Measurements from ENCODE around the gene CTDP1.

The CTDP1 gene

GRCh38 chr18:79723036-79723435, 43.4 kb downstream of the CTDP1 start:
- Histone ChIP-seq H2BK120ac (ENCODE audit: low read depth, low read length) (no peak overlapping the region), H3K56ac (ENCODE audit: low read length) (no peak overlapping the region), H3K23ac (ENCODE audit: low read length) (no peak overlapping the region), H4K5ac (ENCODE audit: low read length) (no peak overlapping the region), H3K36me3 (ENCODE audit: control insufficient read depth, insufficient read depth, low read length) (peaks cover 9% of the 10 kb centered on the region), H3K27ac (ENCODE audit: low read depth, low read length) (no peak overlapping the region), H3K4ac (ENCODE audit: low read depth, low read length) (no peak overlapping the region), H2AK5ac (ENCODE audit: low read length) (no peak overlapping the region), H3K18ac (ENCODE audit: low read length) (no peak overlapping the region), H2BK15ac (replicated peaks; ENCODE audit: low read depth) (no peak overlapping the region), H3K79me2 (ENCODE audit: control insufficient read depth, insufficient read depth, low read length) (peaks cover 7% of the 10 kb centered on the region), H3K4me3 (ENCODE audit: low read length) (no peak overlapping the region), H2BK5ac (ENCODE audit: low read length) (no peak overlapping the region), H4K8ac (ENCODE audit: low read depth, low read length) (no peak overlapping the region), H3K79me1 (ENCODE audit: low read length) (peaks cover 9% of the 10 kb centered on the region), H3K27me3 (ENCODE audit: insufficient read depth, low read length, poor library complexity) (no peaks in the 10 kb centered on the region), H3K9ac (ENCODE audit: low read length) (no peak overlapping the region), H3K4me2 (ENCODE audit: low read length) (no peak overlapping the region), H3K4me1 (ENCODE audit: control insufficient read depth, low read depth, low read length) (no peaks in the 10 kb centered on the region)
- DNase-seq, result no peak
- WGBS (ENCODE audit: extremely low coverage, insufficient coverage, low lambda C conversion rate), result no CpG with 5 or more reads among the region's 13 CpGs

GRCh38 chr18:79723628-79724027, 44.0 kb downstream of the CTDP1 start:
- no peak for DNase-seq
- Histone ChIP-seq H2AK5ac (ENCODE audit: low read length) (no peak overlapping the region), H3K56ac (ENCODE audit: low read length) (no peak overlapping the region), H3K23ac (ENCODE audit: low read length) (no peak overlapping the region), H3K9ac (ENCODE audit: low read length) (no peak overlapping the region), H3K18ac (ENCODE audit: low read length) (no peak overlapping the region), H3K4me1 (ENCODE audit: control insufficient read depth, low read depth, low read length) (no peaks in the 10 kb centered on the region), H3K27ac (ENCODE audit: low read depth, low read length) (no peak overlapping the region), H4K8ac (ENCODE audit: low read depth, low read length) (no peak overlapping the region), H3K36me3 (ENCODE audit: control insufficient read depth, insufficient read depth, low read length) (peaks cover 9% of the 10 kb centered on the region), H3K79me2 (ENCODE audit: control insufficient read depth, insufficient read depth, low read length) (peaks cover 7% of the 10 kb centered on the region), H3K27me3 (ENCODE audit: insufficient read depth, low read length, poor library complexity) (no peaks in the 10 kb centered on the region), H4K5ac (ENCODE audit: low read length) (no peak overlapping the region), H2BK15ac (replicated peaks; ENCODE audit: low read depth) (no peak overlapping the region), H2BK5ac (ENCODE audit: low read length) (no peak overlapping the region), H2BK120ac (ENCODE audit: low read depth, low read length) (no peak overlapping the region), H3K79me1 (ENCODE audit: low read length) (peaks cover 9% of the 10 kb centered on the region), H3K4me3 (ENCODE audit: low read length) (no peak overlapping the region), H3K4me2 (ENCODE audit: low read length) (no peak overlapping the region), H3K4ac (ENCODE audit: low read depth, low read length) (no peak overlapping the region)
- no CpG with 5 or more reads among the region's 11 CpGs for WGBS (ENCODE audit: extremely low coverage, insufficient coverage, low lambda C conversion rate)

GRCh38 chr18:79724299-79725080, 44.9 kb downstream of the CTDP1 start:
- Histone ChIP-seq H2AK5ac (ENCODE audit: low read length) (no peak overlapping the region), H3K4me1 (ENCODE audit: control insufficient read depth, low read depth, low read length) (no peaks in the 10 kb centered on the region), H4K5ac (ENCODE audit: low read length) (no peak overlapping the region), H3K18ac (ENCODE audit: low read length) (no peak overlapping the region), H3K27me3 (ENCODE audit: insufficient read depth, low read length, poor library complexity) (no peaks in the 10 kb centered on the region), H2BK5ac (ENCODE audit: low read length) (no peak overlapping the region), H2BK15ac (replicated peaks; ENCODE audit: low read depth) (no peak overlapping the region), H4K8ac (ENCODE audit: low read depth, low read length) (no peak overlapping the region), H3K23ac (ENCODE audit: low read length) (no peak overlapping the region), H3K79me1 (ENCODE audit: low read length) (peaks cover 9% of the 10 kb centered on the region), H3K79me2 (ENCODE audit: control insufficient read depth, insufficient read depth, low read length) (peaks cover 7% of the 10 kb centered on the region), H3K4ac (ENCODE audit: low read depth, low read length) (no peak overlapping the region), H3K27ac (ENCODE audit: low read depth, low read length) (no peak overlapping the region), H2BK120ac (ENCODE audit: low read depth, low read length) (no peak overlapping the region), H3K4me2 (ENCODE audit: low read length) (no peak overlapping the region), H3K4me3 (ENCODE audit: low read length) (no peak overlapping the region), H3K36me3 (ENCODE audit: control insufficient read depth, insufficient read depth, low read length) (peaks cover 10% of the 10 kb centered on the region), H3K9ac (ENCODE audit: low read length) (no peak overlapping the region), H3K56ac (ENCODE audit: low read length) (no peak overlapping the region)
- no peak for DNase-seq
- WGBS (ENCODE audit: extremely low coverage, insufficient coverage, low lambda C conversion rate), result no CpG with 5 or more reads among the region's 15 CpGs

- Histone ChIP-seq H3K27me3 (ENCODE audit: insufficient read depth, low read length, poor library complexity) (no peaks in the 10 kb centered on the region), H3K23ac (ENCODE audit: low read length) (no peak overlapping the region), H3K36me3 (ENCODE audit: control insufficient read depth, insufficient read depth, low read length) (peaks cover 10% of the 10 kb centered on the region), H3K4me3 (ENCODE audit: low read length) (no peak overlapping the region), H3K18ac (ENCODE audit: low read length) (no peak overlapping the region), H2BK120ac (ENCODE audit: low read depth, low read length) (no peak overlapping the region), H2AK5ac (ENCODE audit: low read length) (no peak overlapping the region), H3K27ac (ENCODE audit: low read depth, low read length) (no peak overlapping the region), H2BK5ac (ENCODE audit: low read length) (no peak overlapping the region), H4K8ac (ENCODE audit: low read depth, low read length) (no peak overlapping the region), H3K56ac (ENCODE audit: low read length) (no peak overlapping the region), H3K4me1 (ENCODE audit: control insufficient read depth, low read depth, low read length) (no peaks in the 10 kb centered on the region), H3K79me1 (ENCODE audit: low read length) (peaks cover 9% of the 10 kb centered on the region), H3K4me2 (ENCODE audit: low read length) (no peak overlapping the region), H3K9ac (ENCODE audit: low read length) (no peak overlapping the region), H3K79me2 (ENCODE audit: control insufficient read depth, insufficient read depth, low read length) (peaks cover 7% of the 10 kb centered on the region), H2BK15ac (replicated peaks; ENCODE audit: low read depth) (no peak overlapping the region), H3K4ac (ENCODE audit: low read depth, low read length) (no peak overlapping the region), H4K5ac (ENCODE audit: low read length) (no peak overlapping the region)
- DNase-seq, result no peak
- no CpG with 5 or more reads among the region's 15 CpGs for WGBS (ENCODE audit: extremely low coverage, insufficient coverage, low lambda C conversion rate)
Observed at GRCh38 chr18:79725486-79725885, 45.9 kb downstream of the CTDP1 start.

GRCh38 chr18:79726721-79727120, 47.1 kb downstream of the CTDP1 start:
- Histone ChIP-seq H3K4me2 (ENCODE audit: low read length) (no peak overlapping the region), H4K8ac (ENCODE audit: low read depth, low read length) (no peak overlapping the region), H3K9ac (ENCODE audit: low read length) (no peak overlapping the region), H4K5ac (ENCODE audit: low read length) (no peak overlapping the region), H3K27ac (ENCODE audit: low read depth, low read length) (no peak overlapping the region), H3K18ac (ENCODE audit: low read length) (no peak overlapping the region), H3K23ac (ENCODE audit: low read length) (no peak overlapping the region), H3K36me3 (ENCODE audit: control insufficient read depth, insufficient read depth, low read length) (peaks cover 12% of the 10 kb centered on the region), H2AK5ac (ENCODE audit: low read length) (no peak overlapping the region), H2BK120ac (ENCODE audit: low read depth, low read length) (no peak overlapping the region), H3K4me3 (ENCODE audit: low read length) (no peak overlapping the region), H3K79me2 (ENCODE audit: control insufficient read depth, insufficient read depth, low read length) (peaks cover 7% of the 10 kb centered on the region), H3K79me1 (ENCODE audit: low read length) (peaks cover 9% of the 10 kb centered on the region), H2BK15ac (replicated peaks; ENCODE audit: low read depth) (no peak overlapping the region), H3K56ac (ENCODE audit: low read length) (no peak overlapping the region), H3K27me3 (ENCODE audit: insufficient read depth, low read length, poor library complexity) (no peaks in the 10 kb centered on the region), H3K4me1 (ENCODE audit: control insufficient read depth, low read depth, low read length) (no peaks in the 10 kb centered on the region), H3K4ac (ENCODE audit: low read depth, low read length) (no peak overlapping the region), H2BK5ac (ENCODE audit: low read length) (no peak overlapping the region)
- no peak for DNase-seq
- WGBS (ENCODE audit: extremely low coverage, insufficient coverage, low lambda C conversion rate), result no CpG with 5 or more reads among the region's 20 CpGs

GRCh38 chr18:79727211-79727610, 47.6 kb downstream of the CTDP1 start:
- Histone ChIP-seq H2BK5ac (ENCODE audit: low read length) (no peak overlapping the region), H3K4me1 (ENCODE audit: control insufficient read depth, low read depth, low read length) (no peaks in the 10 kb centered on the region), H3K27me3 (ENCODE audit: insufficient read depth, low read length, poor library complexity) (no peaks in the 10 kb centered on the region), H3K9ac (ENCODE audit: low read length) (no peak overlapping the region), H3K4me3 (ENCODE audit: low read length) (no peak overlapping the region), H3K36me3 (ENCODE audit: control insufficient read depth, insufficient read depth, low read length) (peaks cover 15% of the 10 kb centered on the region), H3K18ac (ENCODE audit: low read length) (no peak overlapping the region), H2BK120ac (ENCODE audit: low read depth, low read length) (no peak overlapping the region), H3K79me2 (ENCODE audit: control insufficient read depth, insufficient read depth, low read length) (peaks cover 7% of the 10 kb centered on the region), H3K79me1 (ENCODE audit: low read length) (peaks cover 9% of the 10 kb centered on the region), H3K23ac (ENCODE audit: low read length) (no peak overlapping the region), H4K8ac (ENCODE audit: low read depth, low read length) (no peak overlapping the region), H3K4me2 (ENCODE audit: low read length) (no peak overlapping the region), H2BK15ac (replicated peaks; ENCODE audit: low read depth) (no peak overlapping the region), H3K56ac (ENCODE audit: low read length) (no peak overlapping the region), H3K4ac (ENCODE audit: low read depth, low read length) (no peak overlapping the region), H4K5ac (ENCODE audit: low read length) (no peak overlapping the region), H2AK5ac (ENCODE audit: low read length) (no peak overlapping the region), H3K27ac (ENCODE audit: low read depth, low read length) (no peak overlapping the region)
- 100% methylated on average over 10 of the region's 33 CpGs for WGBS (ENCODE audit: extremely low coverage, insufficient coverage, low lambda C conversion rate)
- no peak for DNase-seq
